Endodermal cell (in vitro differentiated cells): ENCODE measurements around the gene SHH. TPM values are rescaled to one million over a fixed set of nuclear protein-coding genes. Genes with fewer than 3 reads are reported as not detected.

Experiments
- DNase-seq: peaks from one replicate; pipeline ENCODE4 v3.0.0-alpha.2; 2017
- H3K27ac ChIP-seq: 2 replicates; pipeline ENCODE4 v1.5.1; 2013; ENCODE audit warnings: mild to moderate bottlenecking, low read depth, low read length, moderate library complexity
- H3K27me3 ChIP-seq: 2 replicates; pipeline ENCODE4 v1.6.1; 2013; ENCODE audit warnings: mild to moderate bottlenecking, low read length, moderate library complexity; ENCODE audit not compliant: insufficient read depth, control insufficient read depth, poor library complexity, severe bottlenecking
- H3K36me3 ChIP-seq: 2 replicates; pipeline ENCODE4 v1.7.0; 2013; ENCODE audit warnings: mild to moderate bottlenecking, low read length, moderate library complexity; ENCODE audit not compliant: control insufficient read depth, insufficient read depth
- H3K4me1 ChIP-seq: one replicate; pipeline ENCODE4 v1.7.0; 2013; ENCODE audit warnings: low read length; ENCODE audit not compliant: control insufficient read depth, insufficient read depth
- H3K4me3 ChIP-seq: 2 replicates; pipeline ENCODE4 v1.5.1; 2013; ENCODE audit warnings: mild to moderate bottlenecking, low read length, moderate library complexity
- H3K9ac ChIP-seq: 2 replicates; pipeline ENCODE4 v1.6.1; 2013; ENCODE audit warnings: mild to moderate bottlenecking, low read length, moderate library complexity; ENCODE audit not compliant: poor library complexity, severe bottlenecking; ENCODE audit errors: extremely low read depth
- H3K9me3 ChIP-seq: 2 replicates; pipeline ENCODE4 v1.6.1; 2013; ENCODE audit warnings: mild to moderate bottlenecking, low read length, moderate library complexity; ENCODE audit not compliant: control insufficient read depth
- H3K27ac Mint-ChIP-seq: 2 replicates; pipeline ENCODE4 v1.8.0; 2020; ENCODE audit warnings: mixed read lengths
- H3K27me3 Mint-ChIP-seq: 2 replicates; pipeline ENCODE4 v1.8.0; 2021; ENCODE audit warnings: mild to moderate bottlenecking, mixed read lengths; ENCODE audit not compliant: insufficient read depth
- H3K36me3 Mint-ChIP-seq: 2 replicates; pipeline ENCODE4 v1.8.0; 2020; ENCODE audit warnings: low read depth, mixed read lengths
- H3K4me1 Mint-ChIP-seq: 2 replicates; pipeline ENCODE4 v1.8.0; 2020; ENCODE audit warnings: mixed read lengths
- H3K4me3 Mint-ChIP-seq: 2 replicates; pipeline ENCODE4 v1.8.0; 2020; ENCODE audit warnings: mild to moderate bottlenecking, moderate library complexity, mixed read lengths
- H3K9me3 Mint-ChIP-seq: 2 replicates; pipeline ENCODE4 v1.8.0; 2020; ENCODE audit warnings: mild to moderate bottlenecking, mixed read lengths
- CTCF ChIP-seq: fragments of 200-600 bp; sonication (generic); conservative IDR thresholded peaks from 2 replicates; pipeline ENCODE4 v1.5.0; 2021; ENCODE audit warnings: antibody characterized with exemption, mild to moderate bottlenecking
- WGBS, 2 experiments: methylation state at CpG; one replicate each; pipeline versions ENCODE4 v1.1.5 to v1.1.7; 2013; ENCODE audit warnings: missing lambda C conversion rate in 2 of 2, mixed read lengths in 1 of 2; ENCODE audit not compliant: insufficient coverage in 1 of 2, insufficient read length in 1 of 2; 5-methylcytosine and 5-hydroxymethylcytosine counted together
- total RNA-seq, 2 donors: library from RNA; stranded (reverse); fragmentation: NEBNext Ultra II Directional in 1 of 2; extraction: Animal tissue kit (Norgen Biotek cat#: 25700) in 1 of 2; gene quantifications; 2 replicates in 1 of 2; 3 replicates in 1 of 2; pipeline ENCODE4 v1.2.1, GENCODE V29; 2021

The SHH gene
- total RNA-seq, 2 donors from 2014 or later: 0.99 to 1.6 TPM

- Histone ChIP-seq H3K4me3 (no peak overlapping the region), H3K27me3 (no peaks in the 10 kb centered on the region), H3K36me3 (peaks cover 93% of the 10 kb centered on the region), H3K9me3 (no peaks in the 10 kb centered on the region), H3K9ac (no peak overlapping the region), H3K4me1 (no peaks in the 10 kb centered on the region), H3K27ac (no peak overlapping the region)
- Mint-ChIP-seq H3K27me3 (no peaks in the 10 kb centered on the region), H3K27ac (no peak overlapping the region), H3K4me3 (no peak overlapping the region), H3K4me1 (peaks cover 7% of the 10 kb centered on the region), H3K36me3 (peaks cover 77% of the 10 kb centered on the region), H3K9me3 (no peaks in the 10 kb centered on the region)
- peak; percentile 6 for DNase-seq
- 90 to 97% methylated on average over 2 to 3 of the region's 4 CpGs for WGBS, 2 experiments
- no peak for TF ChIP-seq CTCF
Measured at GRCh38 chr7:155773531-155773930, 38.7 kb downstream of the SHH start.

DNA sequence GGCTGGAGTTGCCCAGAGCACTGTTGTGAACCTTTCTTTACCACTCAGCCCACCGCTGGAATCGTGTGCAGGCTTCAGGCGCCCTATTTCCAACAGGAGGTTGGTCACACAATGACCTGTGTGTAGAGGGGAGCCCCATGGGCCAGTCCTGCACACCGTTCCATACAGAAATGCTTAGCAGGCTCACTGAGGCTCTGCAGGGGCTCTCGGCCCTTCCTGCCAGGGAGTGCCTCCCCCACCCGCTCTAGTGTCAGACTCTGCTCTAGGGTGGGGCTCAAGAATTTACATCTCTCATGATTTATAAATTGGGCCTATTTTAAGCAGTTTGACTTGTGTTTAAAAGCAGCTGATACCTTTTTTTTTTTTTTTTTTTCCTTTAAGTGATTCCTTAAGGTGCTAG, 42.0 kb downstream of the SHH start:
- 86 to 100% methylated on average over 3 to 6 of the region's 6 CpGs for WGBS, 2 experiments
- Histone ChIP-seq H3K4me3 (no peak overlapping the region), H3K27ac (no peak overlapping the region), H3K9ac (no peak overlapping the region), H3K4me1 (no peaks in the 10 kb centered on the region), H3K27me3 (no peaks in the 10 kb centered on the region), H3K36me3 (peaks cover 86% of the 10 kb centered on the region), H3K9me3 (no peaks in the 10 kb centered on the region)
- peak; percentile 25 for DNase-seq
- no peak overlapping the region for H3K27ac Mint-ChIP-seq
- H3K4me3 Mint-ChIP-seq: no peak overlapping the region
- no peaks in the 10 kb centered on the region for H3K27me3 Mint-ChIP-seq
- H3K36me3 Mint-ChIP-seq: peaks cover 63% of the 10 kb centered on the region
- no peaks in the 10 kb centered on the region for H3K9me3 Mint-ChIP-seq
- no peaks in the 10 kb centered on the region for H3K4me1 Mint-ChIP-seq
- no peak for TF ChIP-seq CTCF

GRCh38 chr7:155769701-155770100, 42.6 kb downstream of the SHH start:
- Histone ChIP-seq H3K4me1 (no peaks in the 10 kb centered on the region), H3K36me3 (peaks cover 86% of the 10 kb centered on the region), H3K27ac (no peak overlapping the region), H3K9ac (no peak overlapping the region), H3K27me3 (no peaks in the 10 kb centered on the region), H3K9me3 (no peaks in the 10 kb centered on the region), H3K4me3 (no peak overlapping the region)
- DNase-seq: peak; percentile 1
- Mint-ChIP-seq H3K36me3 (peaks cover 62% of the 10 kb centered on the region), H3K27me3 (no peaks in the 10 kb centered on the region), H3K4me1 (no peaks in the 10 kb centered on the region), H3K4me3 (no peak overlapping the region), H3K27ac (no peak overlapping the region), H3K9me3 (no peaks in the 10 kb centered on the region)
- TF ChIP-seq CTCF: no peak
- 91 to 92% methylated on average over 6 of the region's 6 CpGs for WGBS, 2 experiments
